ENCODE data around the gene LRRC23.

The LRRC23 gene

DNA sequence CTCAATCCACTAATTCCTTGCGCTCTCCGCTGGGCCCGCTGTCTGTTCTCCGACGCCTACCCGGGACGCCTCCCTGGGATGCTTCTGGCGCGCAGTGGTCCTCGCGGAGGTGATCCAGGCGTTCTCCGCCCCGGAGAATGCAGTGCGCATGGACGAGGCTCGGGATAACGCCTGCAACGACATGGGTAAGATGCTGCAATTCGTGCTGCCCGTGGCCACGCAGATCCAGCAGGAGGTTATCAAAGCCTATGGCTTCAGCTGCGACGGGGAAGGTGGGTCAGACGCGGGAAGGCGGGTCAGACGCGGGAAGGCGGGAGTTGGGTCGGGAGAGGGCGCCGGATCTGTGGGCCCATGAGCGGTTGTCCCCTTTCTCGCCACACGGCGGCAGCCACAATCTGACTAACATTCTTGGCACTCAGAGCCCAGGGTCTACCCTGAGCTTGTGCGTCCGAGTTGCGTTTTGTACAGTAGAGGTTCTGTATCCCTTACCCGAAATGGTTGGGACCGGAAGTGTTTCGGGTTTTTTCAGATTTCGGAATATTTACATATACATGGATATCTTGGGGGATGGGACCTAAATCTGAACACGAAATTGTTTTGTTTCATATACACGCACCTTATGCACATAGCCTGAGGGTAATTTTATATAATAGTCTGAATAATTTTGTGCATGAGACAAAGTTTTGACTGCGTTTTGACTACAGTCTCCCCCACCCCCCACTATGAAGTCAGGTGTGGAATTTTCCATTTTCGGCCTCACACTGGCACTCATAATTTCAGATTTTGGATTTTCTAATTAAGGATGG is 40.0 kb downstream of the LRRC23 start:
- peak; percentile 85 for DNase-seq

DNA sequence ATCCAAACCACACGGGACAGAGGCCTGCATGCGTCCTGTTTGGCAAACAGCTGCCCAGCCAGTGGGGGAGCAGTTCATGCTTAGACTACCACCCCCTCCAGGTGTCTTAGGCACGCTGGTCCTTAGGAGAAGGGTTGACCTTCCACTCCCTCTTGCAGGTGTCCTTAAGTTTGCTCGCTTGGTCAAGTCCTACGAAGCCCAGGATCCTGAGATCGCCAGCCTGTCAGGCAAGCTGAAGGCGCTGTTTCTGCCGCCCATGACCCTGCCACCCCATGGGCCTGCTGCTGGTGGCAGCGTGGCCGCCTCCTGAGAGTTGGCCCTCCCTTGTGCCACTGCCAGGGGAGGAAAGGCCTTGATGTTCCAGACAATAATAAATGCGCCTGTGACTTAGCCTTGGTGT is 41.0 kb downstream of the LRRC23 start:
- DNase-seq, result no peak

DNA sequence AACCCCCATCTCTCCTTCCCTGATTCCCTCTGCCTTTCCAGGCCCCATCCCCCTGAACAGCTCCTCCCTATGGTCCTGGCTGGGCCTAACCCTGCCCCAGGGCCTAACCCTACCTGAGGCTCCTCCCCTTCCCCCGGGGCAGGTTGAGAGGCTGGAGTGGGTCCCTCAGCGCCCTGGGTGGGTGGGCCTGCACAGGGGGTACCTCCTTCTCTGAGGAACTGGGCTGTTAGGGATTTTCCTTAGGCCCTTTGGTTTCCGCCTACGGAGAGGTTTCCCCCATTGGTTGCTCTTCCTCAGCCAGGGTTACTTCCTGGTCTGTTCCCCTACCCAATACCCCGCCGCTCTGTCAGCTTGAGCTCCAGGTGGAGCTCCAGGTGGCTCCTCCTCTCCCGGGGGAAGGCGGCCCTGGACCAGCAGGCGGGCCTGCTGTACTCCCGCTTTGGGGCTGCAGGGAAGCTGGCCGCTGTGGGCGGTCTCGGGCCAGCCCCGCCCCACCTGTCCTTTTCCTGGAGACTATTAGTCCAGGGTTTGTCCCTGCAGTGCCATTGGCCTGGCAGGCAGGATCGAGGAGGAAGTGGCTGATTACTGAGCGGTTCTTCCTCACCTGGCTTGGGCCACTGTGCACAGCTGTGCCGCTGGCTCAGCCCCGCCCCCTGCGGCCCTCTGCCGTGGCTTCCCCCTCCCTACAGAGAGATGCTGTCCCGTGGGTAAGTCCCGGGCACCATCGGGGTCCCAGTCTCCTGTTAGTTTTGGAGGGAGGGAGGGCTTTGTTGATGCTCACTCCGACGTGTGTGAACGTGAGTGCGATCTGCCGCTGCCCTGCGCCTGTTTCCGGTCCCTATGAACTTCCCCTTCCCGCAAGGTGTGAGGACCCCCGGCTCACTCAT is 41.7 kb downstream of the LRRC23 start:
- peak; percentile 58 for DNase-seq

DNA sequence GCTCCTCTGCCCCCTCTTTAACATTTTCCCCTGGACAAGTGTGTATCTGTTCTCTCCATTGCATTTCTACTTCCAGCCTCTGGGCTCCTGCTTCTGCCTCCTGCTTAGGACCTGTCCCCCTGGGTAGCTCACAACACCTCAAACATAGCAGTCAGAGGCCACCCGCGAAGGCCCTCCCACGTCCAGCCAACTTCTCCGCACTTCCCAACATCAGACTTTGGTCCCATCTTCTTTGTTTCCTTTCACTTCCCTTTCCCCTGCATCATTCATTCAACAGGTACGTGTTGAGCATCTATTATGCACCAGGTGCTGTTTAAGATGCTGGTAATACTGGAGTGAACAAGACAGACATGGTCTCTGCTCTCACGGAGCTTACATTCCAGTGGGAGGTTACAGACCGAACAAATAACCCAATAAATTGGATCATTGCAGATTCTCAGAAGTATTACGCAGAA is 42.3 kb downstream of the LRRC23 start:
- no peak for DNase-seq

DNA sequence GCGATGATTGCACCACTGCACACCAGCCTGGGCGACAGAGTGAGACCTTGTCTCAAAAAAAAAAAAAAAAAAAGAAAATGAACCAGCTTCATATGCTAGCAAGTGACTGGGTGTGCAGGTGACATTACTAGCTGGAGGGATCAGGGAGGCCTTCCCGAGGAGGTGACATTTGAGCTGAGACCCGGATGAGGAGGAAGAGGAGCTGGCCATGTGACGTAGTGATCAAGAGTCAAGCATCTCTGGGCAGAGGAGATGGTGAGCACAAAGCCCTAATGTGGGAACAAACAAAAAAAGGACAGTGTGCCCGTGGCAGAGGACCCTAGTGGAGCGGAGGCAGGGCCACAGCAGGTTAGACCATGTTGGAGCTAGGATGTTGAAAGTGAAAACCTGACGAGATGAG is 43.0 kb downstream of the LRRC23 start:
- DNase-seq, result no peak

DNA sequence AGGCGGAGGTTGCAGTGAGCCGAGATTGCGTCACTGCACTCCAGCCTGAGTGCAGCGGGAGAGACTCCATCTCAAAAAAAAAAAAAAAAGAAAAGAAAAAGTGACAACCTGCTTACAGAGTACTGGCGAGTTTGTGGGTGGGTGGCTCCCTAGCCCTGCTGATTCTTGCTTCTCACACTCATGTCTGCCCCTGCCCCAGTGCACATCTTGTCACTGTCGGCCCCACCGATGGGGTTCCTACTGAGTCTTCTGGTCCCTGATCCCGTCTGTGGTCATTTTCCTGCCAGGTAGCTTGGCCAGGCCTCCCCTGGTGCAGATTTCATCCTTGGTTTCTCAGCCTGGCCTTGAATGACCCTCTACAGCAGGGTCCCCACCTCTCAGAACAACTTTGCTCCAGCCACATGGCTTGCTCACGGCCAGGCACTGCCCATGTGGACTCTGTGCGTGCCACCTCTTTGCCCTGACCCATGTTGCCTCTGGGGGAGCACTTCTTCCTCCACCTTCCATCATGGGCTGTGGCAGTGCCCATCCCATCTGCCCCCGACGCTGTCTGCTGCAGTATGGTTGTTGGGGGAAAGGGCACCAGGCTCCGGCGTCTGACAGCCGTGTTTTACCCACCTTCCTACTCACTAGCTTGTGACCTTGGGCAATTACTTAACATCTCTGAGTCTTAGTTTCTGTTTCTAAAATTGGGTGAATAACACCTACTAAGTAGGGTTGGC is 44.4 kb downstream of the LRRC23 start:
- DNase-seq, result no peak

DNA sequence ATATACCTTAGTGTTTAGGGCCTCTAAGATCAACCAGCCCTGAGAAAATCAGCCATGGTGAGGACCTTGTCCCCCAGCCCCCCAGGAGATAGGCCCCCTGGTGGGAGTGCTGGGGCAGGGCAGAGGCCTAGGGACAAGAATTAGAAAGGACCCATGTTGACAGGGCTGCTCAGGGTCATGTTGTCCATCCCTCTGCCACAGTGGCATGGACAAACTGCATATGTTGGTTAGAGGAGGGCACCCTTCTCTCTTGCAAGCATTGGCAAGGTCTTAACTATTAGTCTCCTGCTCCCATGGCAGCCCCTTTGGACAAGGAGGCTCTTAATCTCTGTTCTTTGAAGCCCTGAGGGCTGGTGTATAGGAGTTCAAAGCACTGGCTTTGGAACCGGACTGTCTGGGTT is 45.8 kb downstream of the LRRC23 start:
- no peak for DNase-seq

DNA sequence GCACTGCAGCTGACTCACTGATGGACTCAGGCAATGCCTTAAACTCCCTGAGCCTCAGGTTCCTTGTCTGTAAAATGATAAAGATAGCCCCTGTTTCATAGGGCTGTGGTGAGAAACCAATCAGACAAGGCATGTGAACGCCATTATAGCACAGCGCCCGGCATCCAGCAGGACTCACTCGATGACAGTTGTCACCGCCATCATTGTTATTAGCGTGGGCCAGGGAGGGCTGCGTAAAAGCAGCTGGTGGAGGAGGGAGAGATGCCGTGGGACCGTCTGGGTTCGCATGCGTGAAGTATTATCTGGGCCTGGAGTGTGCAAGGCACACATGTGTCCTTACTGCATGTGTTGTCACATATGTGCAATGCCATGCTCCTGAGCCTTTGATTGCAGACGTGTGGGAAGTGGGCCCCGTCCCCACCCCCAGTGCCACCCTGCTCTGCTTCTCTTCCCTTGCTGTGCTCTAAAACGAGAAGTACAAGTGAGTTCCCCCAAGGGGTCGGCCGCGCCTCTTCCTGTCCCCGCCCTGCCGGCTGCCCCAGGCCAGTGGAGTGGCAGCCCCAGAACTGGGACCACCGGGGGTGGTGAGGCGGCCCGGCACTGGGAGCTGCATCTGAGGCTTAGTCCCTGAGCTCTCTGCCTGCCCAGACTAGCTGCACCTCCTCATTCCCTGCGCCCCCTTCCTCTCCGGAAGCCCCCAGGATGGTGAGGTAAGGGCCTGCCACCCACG is 46.4 kb downstream of the LRRC23 start, which contains the start of gene PTPN6:
Gene PTPN6, plus strand, starts transcription at position 546 of the 730 bp plus-strand sequence. Its CDS starts 157 bp downstream, at position 703.
- DNase-seq, result peak; percentile 63

DNA sequence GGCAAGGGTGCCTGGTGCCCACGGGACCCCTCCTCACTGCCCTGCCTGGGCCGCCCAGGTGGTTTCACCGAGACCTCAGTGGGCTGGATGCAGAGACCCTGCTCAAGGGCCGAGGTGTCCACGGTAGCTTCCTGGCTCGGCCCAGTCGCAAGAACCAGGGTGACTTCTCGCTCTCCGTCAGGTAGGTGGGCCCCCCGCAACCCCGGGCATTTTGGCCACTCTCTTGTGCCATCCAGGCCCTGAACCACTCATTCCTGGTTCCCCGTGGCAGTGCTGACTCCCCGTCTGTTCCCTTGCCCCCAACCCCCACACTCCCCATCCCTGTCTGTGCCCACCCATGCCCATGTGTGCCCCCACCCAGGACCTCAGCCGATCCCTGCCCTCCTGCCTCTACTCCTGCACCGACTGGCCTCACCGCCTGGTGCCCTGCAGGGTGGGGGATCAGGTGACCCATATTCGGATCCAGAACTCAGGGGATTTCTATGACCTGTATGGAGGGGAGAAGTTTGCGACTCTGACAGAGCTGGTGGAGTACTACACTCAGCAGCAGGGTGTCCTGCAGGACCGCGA is 47.0 kb downstream of the LRRC23 start:
- DNase-seq, result no peak

DNA sequence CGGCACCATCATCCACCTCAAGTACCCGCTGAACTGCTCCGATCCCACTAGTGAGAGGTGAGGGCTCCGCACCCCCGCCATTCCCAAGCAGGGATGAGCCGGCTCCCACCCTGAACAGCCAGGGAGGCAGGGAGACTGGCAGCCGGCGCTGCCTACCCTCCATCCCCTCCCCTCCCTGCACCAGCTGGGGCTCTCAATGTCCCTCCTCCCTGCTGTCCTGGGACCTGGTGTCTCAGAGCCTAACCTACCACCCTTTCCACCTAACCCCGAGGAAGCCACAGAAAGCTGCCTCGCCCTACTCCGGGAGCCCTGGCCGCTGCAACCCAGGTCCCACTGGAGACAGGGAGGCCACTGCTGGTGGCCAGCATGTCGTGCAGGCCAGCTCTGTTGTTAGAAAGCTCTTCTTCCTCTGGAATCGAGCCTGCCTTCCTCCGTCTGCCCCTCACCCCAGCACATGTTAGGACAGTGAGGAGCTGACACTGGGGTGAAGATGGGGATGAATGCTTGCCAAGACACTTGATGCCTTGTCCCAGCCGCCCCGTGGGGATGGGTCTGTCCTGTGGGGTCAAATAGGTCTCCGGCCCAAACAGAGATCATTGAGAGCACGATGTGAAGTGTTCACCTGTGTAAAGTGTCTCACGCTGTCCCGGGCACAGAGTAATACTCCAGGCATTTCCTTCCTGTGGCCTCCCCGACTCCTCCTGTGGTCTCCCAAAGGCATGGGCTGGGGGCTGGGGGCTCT is 47.7 kb downstream of the LRRC23 start:
- DNase-seq, result no peak

DNA sequence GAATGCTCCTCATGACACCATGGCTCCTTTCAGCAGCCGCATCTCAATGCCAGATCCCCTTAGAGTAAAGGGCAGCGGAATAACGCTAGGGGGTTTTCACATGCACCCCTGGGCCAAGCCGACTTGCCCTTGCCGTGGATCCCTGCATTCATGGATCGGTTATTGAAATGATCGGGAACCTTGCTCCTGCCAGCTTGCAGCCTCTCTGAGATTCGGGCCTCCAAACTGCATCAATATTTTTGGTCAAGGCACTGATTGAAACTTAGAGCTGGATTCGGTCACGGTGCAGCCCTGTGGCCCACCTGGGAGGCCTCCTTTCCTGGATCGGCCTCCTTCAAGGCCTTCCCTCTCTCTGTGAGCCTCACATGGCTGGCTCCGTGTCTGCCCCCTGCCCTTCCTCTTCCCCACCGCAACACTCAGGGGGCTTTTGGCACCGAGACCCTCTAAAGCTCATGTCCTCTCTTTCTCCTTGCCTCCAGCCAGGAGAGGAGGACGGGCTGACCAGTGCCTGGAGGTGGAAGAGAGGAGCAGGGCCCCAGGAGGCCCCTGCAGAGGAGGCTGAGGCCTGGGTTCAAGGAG is 48.3 kb downstream of the LRRC23 start:
- no peak for DNase-seq

DNA sequence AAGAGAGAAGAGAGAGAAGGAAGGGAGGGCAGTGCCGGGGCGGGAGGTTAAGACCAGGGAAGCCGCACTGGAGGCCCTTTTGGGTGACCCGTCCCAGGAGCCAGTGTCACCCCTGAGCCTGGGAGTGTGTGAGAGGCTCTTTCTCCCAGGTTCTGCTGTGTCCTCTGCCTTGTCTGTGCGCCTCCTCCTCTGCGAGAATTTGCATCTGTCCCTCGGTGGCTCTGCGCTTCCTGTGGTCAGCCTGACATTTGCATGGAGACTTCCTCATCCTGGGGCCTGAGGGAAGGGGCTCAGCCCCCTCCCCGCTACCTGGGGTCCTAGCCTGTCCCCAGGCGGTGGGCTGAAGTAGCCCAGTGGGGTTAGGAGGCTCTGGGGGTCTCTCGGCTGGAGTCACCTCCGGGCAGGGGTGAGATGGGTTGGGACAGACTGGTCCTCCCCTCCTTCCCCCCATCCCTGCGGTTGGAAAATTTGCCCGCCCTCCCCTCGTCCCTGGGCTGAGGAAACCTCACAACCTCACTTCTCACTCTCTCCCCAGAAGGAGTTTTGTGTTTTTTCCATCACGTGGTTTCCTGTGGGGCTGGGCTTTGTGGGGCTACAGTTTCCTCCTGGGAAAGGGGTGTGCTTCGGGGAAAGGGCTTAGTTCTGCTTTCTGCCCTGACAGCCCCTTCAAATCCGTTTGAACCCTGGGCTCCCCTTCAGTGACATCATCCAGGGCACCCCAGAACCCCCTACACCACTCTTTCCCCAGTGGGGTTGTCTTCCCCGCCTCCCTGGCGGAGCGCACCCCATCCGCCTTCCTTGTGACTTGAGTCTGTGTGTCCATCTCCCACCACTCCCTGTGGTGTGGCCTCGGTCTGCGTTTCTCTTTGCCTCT is 49.1 kb downstream of the LRRC23 start:
- peak; percentile 78 for DNase-seq

DNA sequence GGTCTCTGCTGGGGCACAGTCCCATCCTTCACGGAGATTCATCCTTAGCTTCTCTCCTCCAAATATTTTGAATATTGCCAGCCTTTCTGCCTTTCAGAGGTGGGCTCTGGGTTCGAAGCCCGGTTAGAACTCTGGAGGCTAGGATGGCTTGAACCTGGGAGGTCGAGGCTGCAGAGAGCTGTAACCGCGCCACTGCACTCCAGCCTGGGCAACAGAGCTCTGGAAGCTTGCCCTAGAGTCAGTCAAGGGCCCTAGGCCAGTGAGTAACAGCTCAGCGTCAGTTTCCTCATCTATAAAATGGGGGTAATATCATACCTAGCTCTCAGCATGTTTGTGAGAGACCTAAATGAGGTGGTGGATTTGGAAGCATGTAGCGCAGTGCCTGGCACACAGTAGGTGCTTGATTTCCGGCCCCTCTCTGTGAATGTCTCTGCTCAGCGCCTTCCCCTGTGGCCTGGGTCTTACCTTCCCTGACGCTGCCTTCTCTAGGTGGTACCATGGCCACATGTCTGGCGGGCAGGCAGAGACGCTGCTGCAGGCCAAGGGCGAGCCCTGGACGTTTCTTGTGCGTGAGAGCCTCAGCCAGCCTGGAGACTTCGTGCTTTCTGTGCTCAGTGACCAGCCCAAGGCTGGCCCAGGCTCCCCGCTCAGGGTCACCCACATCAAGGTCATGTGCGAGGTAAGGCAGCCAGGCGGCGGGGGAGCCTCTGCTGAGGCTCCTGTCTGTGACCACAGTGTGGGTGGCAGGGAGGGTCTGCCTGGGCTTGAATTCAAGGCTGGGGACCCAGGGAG is 49.9 kb downstream of the LRRC23 start:
- no peak for DNase-seq

DNA sequence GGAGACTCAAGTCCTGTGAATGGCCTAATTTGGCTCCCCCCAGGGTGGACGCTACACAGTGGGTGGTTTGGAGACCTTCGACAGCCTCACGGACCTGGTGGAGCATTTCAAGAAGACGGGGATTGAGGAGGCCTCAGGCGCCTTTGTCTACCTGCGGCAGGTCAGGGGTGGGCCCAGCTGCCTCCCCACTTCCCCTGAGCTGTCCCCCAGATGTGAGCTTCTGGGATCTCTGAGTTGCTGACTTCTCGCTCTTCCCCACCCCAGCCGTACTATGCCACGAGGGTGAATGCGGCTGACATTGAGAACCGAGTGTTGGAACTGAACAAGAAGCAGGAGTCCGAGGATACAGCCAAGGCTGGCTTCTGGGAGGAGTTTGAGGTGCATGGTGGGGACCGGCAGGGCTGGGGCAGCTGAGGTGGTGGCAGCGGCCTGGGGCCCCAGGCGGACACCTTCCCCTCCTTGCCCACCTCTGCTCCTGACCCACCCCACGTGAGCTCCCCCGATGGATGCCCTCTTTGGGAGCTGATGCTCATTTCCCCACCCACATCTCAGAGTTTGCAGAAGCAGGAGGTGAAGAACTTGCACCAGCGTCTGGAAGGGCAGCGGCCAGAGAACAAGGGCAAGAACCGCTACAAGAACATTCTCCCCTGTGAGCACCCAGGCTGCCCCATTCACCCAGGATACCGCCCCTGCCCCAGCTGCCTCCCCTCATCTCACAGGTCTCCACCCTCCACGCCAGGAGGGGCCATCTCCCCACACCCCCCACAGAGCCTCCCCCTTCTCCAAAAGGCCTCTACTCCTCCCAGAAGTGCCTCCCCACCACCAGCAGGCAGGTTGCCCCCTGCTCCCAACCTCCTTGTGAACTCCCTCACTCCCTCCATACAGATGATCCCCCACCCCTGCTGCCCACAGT is 50.7 kb downstream of the LRRC23 start:
- DNase-seq, result no peak

DNA sequence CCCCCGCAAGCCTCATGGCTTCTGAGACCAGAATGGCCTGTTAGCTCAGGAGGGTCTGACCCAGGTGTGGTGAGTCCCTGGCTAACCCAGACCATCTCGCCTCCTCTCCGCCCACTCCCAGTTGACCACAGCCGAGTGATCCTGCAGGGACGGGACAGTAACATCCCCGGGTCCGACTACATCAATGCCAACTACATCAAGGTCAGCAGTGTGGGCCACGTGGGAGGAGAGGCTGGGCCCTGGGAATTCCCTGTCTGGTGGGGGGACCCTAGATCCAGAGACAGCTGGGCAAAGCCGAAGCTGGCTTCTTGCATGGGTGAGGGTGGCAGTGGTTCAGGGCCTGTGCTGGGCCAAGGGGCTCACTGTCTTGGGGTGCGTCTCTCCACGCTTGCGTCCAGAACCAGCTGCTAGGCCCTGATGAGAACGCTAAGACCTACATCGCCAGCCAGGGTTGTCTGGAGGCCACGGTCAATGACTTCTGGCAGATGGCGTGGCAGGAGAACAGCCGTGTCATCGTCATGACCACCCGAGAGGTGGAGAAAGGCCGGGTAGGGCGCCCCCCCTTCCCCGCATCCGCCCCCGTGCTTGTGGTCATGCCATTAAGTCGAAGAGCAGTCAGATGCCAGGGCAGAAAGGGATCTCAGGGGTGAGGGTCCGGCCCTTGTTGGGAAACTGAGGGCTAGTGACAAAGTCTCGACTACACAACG is 51.6 kb downstream of the LRRC23 start:
- peak; percentile 59 for DNase-seq

DNA sequence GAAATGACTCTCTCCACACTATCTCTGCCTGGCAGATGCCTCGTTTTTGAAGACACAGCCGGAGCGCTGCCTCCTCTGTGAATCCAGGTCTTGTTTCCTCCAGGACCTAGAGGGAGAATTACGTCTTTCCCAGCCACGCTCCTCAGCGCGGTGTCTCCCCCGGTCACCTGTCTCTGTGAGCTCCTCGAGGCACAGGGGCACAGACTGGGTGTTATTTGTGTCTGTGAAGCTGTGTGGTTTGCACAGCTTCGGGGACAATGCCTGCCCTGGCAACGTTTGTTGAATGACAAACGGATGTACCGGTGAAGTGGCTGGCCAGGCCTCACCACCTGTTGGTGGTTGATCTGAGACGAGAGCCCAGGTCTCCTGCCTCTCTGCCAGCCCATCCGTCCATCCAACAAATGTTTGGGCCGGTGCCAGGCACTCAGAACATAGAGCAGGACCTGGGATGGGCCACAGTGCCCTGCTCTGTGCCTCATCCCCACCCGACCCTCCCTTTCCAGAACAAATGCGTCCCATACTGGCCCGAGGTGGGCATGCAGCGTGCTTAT is 52.6 kb downstream of the LRRC23 start:
- peak; percentile 52 for DNase-seq

Data from activated gamma-delta T cell treated with Interleukin-2 at 50 U/mL for 16 hours (primary cell).